Lower lobe of right lung (tissue), 2 donors: Measurements from ENCODE around the gene PRCD. TPM values are rescaled to one million over a fixed set of nuclear protein-coding genes. Genes with fewer than 3 reads are reported as not detected.

Source experiments
- ATAC-seq, 2 donors: fragments of 200-7000 bp; cut with Tn5 transposase; one replicate each; pipeline ENCODE4 v1.9.1; 2020 to 2022; ENCODE audit warnings: mild to moderate bottlenecking in 2 of 2, moderate library complexity in 2 of 2
- DNase-seq: peaks from one replicate; pipeline ENCODE4 v3.0.0-alpha.2; 2020
- H3K27ac ChIP-seq: fragments of 200-600 bp; one replicate; pipeline ENCODE4 v1.8.0; 2022
- H3K27me3 ChIP-seq: fragments of 200-600 bp; one replicate; pipeline ENCODE4 v1.8.0; 2022; ENCODE audit warnings: low read depth
- H3K36me3 ChIP-seq: fragments of 200-600 bp; one replicate; pipeline ENCODE4 v1.8.0; 2022; ENCODE audit warnings: mild to moderate bottlenecking
- H3K4me1 ChIP-seq: fragments of 200-600 bp; one replicate; pipeline ENCODE4 v1.8.0; 2022
- H3K4me3 ChIP-seq: fragments of 200-600 bp; one replicate; pipeline ENCODE4 v1.8.0; 2022; ENCODE audit warnings: mild to moderate bottlenecking
- H3K9me3 ChIP-seq: fragments of 200-600 bp; one replicate; pipeline ENCODE4 v1.8.0; 2022
- CTCF ChIP-seq: fragments of 200-600 bp; IDR thresholded peaks from one replicate; pipeline ENCODE4 v1.8.0; 2022; ENCODE audit warnings: antibody characterized with exemption, mild to moderate bottlenecking
- intact Hi-C: fragments of 100-400 bp; cut with DNase I; formaldehyde crosslinking; loops from one replicate; pipeline ENCODE4 v1.11.0; 2022
- total RNA-seq: library from RNA; stranded (reverse); fragmentation: NEBNext Ultra II Directional; extraction: Animal tissue kit (Norgen Biotek cat#: 25700); gene quantifications from one replicate; pipeline ENCODE4 v1.2.1, GENCODE V29; 2021
- donor health status: DM: no; HTN: yes; CAD: no; lungs with severe emphysema.

Gene PRCD
- total RNA-seq, 1 donor from 2014 or later, result 8.2 TPM

GRCh38 chr17:76537288-76537577 is 2.6 kb upstream of the PRCD start:
- peak; percentile 6 to 20 for ATAC-seq
- DNase-seq, result no peak
- Histone ChIP-seq H3K4me3 (peak overlapping the region; percentile 58), H3K36me3 (no peaks in the 10 kb centered on the region), H3K27me3 (peaks cover 22% of the 10 kb centered on the region), H3K4me1 (peaks cover 62% of the 10 kb centered on the region), H3K27ac (peak overlapping the region; percentile 68), H3K9me3 (no peaks in the 10 kb centered on the region)
- intact Hi-C loops, result no loop called here
- no peak for TF ChIP-seq CTCF

DNA sequence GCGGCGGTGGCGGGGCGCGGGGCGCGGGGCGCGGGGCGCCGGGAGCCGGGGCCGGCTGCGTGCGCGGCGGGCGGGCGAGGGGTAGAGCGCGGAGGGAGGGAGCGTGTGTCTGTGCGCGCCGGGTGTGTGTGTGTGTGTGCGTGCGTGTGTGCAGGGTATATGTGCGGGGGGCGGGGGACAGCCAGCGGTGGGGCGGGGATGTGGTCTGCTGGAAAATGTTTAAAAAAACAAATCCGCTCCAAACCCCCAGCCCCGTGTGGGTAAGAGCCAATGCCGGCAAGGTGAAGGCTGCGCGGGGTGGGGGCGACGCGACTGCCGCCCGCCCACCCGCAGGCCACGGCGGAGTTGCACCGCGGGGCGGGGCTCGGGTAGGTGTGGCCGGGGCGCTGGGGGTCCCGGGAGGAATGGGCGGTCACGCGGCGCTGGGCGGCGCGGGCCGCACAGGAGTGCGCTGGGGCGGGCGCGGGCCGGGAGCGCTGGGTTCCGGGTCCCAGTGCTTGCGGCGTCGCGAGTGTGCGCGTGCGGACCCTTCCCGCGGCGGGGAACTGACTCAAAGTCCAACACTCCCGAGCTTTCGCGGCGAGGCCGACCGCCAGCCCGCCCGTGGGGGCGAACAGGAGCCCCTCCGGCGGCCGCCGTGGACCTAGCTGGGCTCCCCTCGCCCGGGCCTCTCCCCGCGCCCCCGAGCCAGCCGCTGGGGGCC is 2.1 kb upstream of the PRCD start, which contains the start of gene CYGB:
CYGB (minus strand) TSS at position 132 of the 703 bp plus-strand sequence. CDS start 167 bp downstream, outside the sequence.
- intact Hi-C loops, result no loop called here
- no peak for TF ChIP-seq CTCF
- Histone ChIP-seq H3K27me3 (peaks cover 22% of the 10 kb centered on the region), H3K4me3 (peak within 1 kb of the TSS; percentile 58), H3K4me1 (peaks cover 60% of the 10 kb centered on the region), H3K27ac (peak within 1 kb of the TSS; percentile 73), H3K9me3 (no peaks in the 10 kb centered on the region), H3K36me3 (no peaks in the 10 kb centered on the region)
- ATAC-seq, result peak in 1 of 2 donors; percentile 39
- DNase-seq, result peak; percentile 59

- Histone ChIP-seq H3K36me3 (no peaks in the 10 kb centered on the region), H3K27me3 (peaks cover 22% of the 10 kb centered on the region), H3K9me3 (no peaks in the 10 kb centered on the region), H3K4me1 (peaks cover 66% of the 10 kb centered on the region), H3K4me3 (peak overlapping the region; percentile 58), H3K27ac (peak overlapping the region; percentile 73)
- intact Hi-C loops, result no loop called here
- ATAC-seq, result no peak
- peak; percentile 59 for DNase-seq
- no peak for TF ChIP-seq CTCF
These were observed 1.4 kb upstream of the PRCD start for GRCh38 chr17:76538281-76538931.

DNA sequence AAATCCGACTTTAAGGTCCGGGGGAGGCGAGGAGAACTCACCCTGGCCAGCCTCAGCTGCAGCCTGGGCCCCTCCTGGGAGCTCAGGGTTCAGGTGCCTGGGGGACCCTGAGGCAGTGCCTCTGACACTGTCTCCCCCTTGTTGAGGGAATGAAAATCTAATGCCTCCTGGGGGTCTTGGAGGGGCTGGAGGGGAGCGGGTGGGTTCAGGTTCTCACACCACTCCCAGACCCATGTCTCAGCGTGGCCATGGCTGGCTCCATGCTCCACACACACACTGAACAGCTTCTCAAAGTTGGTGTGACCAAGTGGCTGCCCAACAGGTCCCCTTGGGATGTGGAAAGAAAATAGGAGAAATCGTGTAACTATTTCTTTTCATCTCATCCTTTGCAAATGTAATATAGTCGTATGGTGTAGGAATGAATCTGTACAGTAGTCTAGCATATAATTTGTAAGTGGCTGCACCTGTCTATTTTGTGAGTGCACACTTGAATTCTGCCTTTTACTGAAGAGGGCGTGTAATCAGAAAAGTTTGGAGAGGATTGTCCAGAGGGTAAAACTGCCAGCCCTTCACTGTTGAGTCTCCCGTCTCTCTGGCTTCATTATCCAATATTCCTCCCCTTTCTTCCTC is 788 bp upstream of the PRCD start:
- intact Hi-C loops, result no loop called here
- peak overlapping the region; percentile 58 for H3K4me3 ChIP-seq
- ATAC-seq (no peak), DNase-seq (peak; percentile 27)
- peaks cover 72% of the 10 kb centered on the region for H3K4me1 ChIP-seq
- H3K27me3 ChIP-seq, result peaks cover 22% of the 10 kb centered on the region
- H3K27ac ChIP-seq, result peak overlapping the region; percentile 73
- no peaks in the 10 kb centered on the region for H3K36me3 ChIP-seq
- no peaks in the 10 kb centered on the region for H3K9me3 ChIP-seq
- no peak for TF ChIP-seq CTCF

DNA sequence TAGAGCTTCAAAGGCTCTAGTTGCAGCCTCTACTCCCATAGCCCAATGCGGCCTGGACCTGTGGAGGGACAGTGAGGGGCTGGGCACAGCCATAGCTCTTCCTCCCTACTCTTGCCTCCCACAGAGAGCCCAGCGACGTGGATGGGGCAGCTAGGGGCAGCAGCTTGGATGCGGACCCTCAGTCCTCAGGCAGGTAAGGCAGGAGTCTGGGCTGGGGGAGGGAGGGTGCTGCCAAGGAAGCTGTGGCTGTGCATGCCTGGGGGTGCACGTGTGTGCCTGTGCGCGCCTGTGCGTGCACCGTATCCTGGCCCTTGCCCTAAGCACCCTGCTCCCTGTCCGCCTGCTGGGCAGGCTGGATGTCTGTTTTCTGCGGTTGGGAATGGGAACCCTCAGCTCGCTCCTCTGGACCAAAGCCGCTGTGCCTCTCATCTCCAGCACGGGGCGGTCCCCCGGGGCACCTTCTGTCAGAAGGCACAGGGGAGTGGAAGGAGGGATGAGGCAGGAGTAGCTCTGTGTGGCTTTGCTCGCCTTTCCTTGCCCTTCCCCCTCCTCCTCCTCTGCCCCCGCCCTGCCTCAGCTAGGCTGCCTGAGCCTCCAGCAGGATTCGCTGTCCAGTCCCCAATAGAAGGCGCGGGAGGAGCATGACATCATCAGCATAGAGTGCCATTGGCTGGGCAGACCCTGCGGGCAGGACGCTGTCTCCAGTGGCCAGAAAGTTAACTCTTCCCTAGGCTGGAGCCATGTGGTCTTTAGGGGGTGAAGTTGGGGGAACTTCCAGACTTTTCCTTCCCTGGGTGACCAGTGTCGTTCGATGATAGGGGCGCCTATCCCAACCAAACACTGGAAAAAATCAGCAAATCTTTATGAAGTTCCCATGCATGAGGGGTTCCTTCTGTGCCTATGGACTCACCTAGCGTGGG is 797 bp downstream of the PRCD start:
- no peaks in the 10 kb centered on the region for H3K36me3 ChIP-seq
- H3K4me3 ChIP-seq, result peak overlapping the region; percentile 46
- ATAC-seq, result peak; percentile 95 to 98
- peak; percentile 92 for DNase-seq
- H3K9me3 ChIP-seq, result no peaks in the 10 kb centered on the region
- peaks cover 84% of the 10 kb centered on the region for H3K4me1 ChIP-seq
- intact Hi-C loops, result no loop called here
- TF ChIP-seq CTCF, result peak; percentile 30
- H3K27ac ChIP-seq, result peak overlapping the region; percentile 41
- peaks cover 22% of the 10 kb centered on the region for H3K27me3 ChIP-seq
